Fibroblast of mammary gland (primary cell): ENCODE measurements around the gene RSPH1.

Source experiments
- DNase-seq: peaks from one replicate; pipeline ENCODE4 v3.0.0-alpha.2; 2010; ENCODE audit warnings: low read depth
- H3K4me3 ChIP-seq: 2 replicates; pipeline ENCODE4 v1.5.1; 2011; ENCODE audit warnings: low read depth, mild to moderate bottlenecking, low read length, moderate library complexity; ENCODE audit not compliant: control insufficient read depth
- CTCF ChIP-seq: conservative IDR thresholded peaks from 2 replicates; pipeline ENCODE4 v1.5.1; 2011; ENCODE audit warnings: low read depth, low read length, inconsistent platforms; ENCODE audit not compliant: control insufficient read depth, insufficient read depth

Gene RSPH1

GRCh38 chr21:42465008-42465802 lies 30.8 kb downstream of the RSPH1 start:
- no peak for TF ChIP-seq CTCF
- DNase-seq, result no peak

GRCh38 chr21:42463861-42464515 lies 32.0 kb downstream of the RSPH1 start:
- no peak overlapping the region for H3K4me3 ChIP-seq
- TF ChIP-seq CTCF, result no peak

More at GRCh38 chr21:42465008-42465802, 30.8 kb downstream of the RSPH1 start:
- no peak overlapping the region for H3K4me3 ChIP-seq

GRCh38 chr21:42461881-42462877 lies 33.8 kb downstream of the RSPH1 start:
- DNase-seq, result no peak
- H3K4me3 ChIP-seq, result no peak overlapping the region
- no peak for TF ChIP-seq CTCF

More at GRCh38 chr21:42463861-42464515, 32.0 kb downstream of the RSPH1 start:
- DNase-seq, result peak; percentile 69

- no peak for DNase-seq
- H3K4me3 ChIP-seq, result no peak overlapping the region
- no peak for TF ChIP-seq CTCF
These were observed 34.9 kb downstream of the RSPH1 start for GRCh38 chr21:42461185-42461520.

GRCh38 chr21:42460391-42461184 lies 35.4 kb downstream of the RSPH1 start:
- no peak overlapping the region for H3K4me3 ChIP-seq
- TF ChIP-seq CTCF, result no peak
- DNase-seq, result no peak
